WERI-Rb-1 (cell line): ENCODE results near the gene ALPK1.

Experiments
- DNase-seq: peaks from one replicate; pipeline ENCODE4 v3.0.0-alpha.2; 2020
- H3K27ac ChIP-seq: fragments of 250-450 bp; sonication (Bioruptor Pico); 2 replicates; pipeline ENCODE4 v1.5.1; 2020; ENCODE audit warnings: mild to moderate bottlenecking, moderate library complexity
- H3K27me3 ChIP-seq: fragments of 250-450 bp; sonication (Bioruptor Pico); 2 replicates; pipeline ENCODE4 v1.5.1; 2021; ENCODE audit warnings: mild to moderate bottlenecking, low read depth, moderate library complexity; ENCODE audit not compliant: insufficient read depth, severe bottlenecking
- H3K36me3 ChIP-seq: fragments of 250-450 bp; sonication (Bioruptor Pico); 2 replicates; pipeline ENCODE4 v1.5.1; 2020; ENCODE audit warnings: mild to moderate bottlenecking, moderate library complexity
- H3K4me3 ChIP-seq: 2 replicates; pipeline ENCODE4 v1.5.1; 2011; ENCODE audit warnings: low read depth, mild to moderate bottlenecking, control low read depth, low read length
- H3K9me3 ChIP-seq: fragments of 250-450 bp; sonication (Bioruptor Pico); 2 replicates; pipeline ENCODE4 v1.5.1; 2021; ENCODE audit warnings: mild to moderate bottlenecking, moderate library complexity; ENCODE audit not compliant: severe bottlenecking
- TF ChIP-seq, protein P1 (sequence below): IDR thresholded peaks from 2 replicates; pipeline ENCODE4 v1.5.1; 2011; ENCODE audit warnings: low read depth, mild to moderate bottlenecking, control low read depth, inconsistent platforms, low read length

ALPK1 gene

GRCh38 chr4:112410364-112410763 lies 113.2 kb downstream of the ALPK1 start:
- Histone ChIP-seq H3K27me3 (peaks cover 7% of the 10 kb centered on the region), H3K36me3 (no peaks in the 10 kb centered on the region), H3K27ac (no peak overlapping the region), H3K9me3 (no peaks in the 10 kb centered on the region), H3K4me3 (no peak overlapping the region)
- TF ChIP-seq, protein P1, sequence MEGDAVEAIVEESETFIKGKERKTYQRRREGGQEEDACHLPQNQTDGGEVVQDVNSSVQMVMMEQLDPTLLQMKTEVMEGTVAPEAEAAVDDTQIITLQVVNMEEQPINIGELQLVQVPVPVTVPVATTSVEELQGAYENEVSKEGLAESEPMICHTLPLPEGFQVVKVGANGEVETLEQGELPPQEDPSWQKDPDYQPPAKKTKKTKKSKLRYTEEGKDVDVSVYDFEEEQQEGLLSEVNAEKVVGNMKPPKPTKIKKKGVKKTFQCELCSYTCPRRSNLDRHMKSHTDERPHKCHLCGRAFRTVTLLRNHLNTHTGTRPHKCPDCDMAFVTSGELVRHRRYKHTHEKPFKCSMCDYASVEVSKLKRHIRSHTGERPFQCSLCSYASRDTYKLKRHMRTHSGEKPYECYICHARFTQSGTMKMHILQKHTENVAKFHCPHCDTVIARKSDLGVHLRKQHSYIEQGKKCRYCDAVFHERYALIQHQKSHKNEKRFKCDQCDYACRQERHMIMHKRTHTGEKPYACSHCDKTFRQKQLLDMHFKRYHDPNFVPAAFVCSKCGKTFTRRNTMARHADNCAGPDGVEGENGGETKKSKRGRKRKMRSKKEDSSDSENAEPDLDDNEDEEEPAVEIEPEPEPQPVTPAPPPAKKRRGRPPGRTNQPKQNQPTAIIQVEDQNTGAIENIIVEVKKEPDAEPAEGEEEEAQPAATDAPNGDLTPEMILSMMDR, result no peak
- no peak for DNase-seq

DNA sequence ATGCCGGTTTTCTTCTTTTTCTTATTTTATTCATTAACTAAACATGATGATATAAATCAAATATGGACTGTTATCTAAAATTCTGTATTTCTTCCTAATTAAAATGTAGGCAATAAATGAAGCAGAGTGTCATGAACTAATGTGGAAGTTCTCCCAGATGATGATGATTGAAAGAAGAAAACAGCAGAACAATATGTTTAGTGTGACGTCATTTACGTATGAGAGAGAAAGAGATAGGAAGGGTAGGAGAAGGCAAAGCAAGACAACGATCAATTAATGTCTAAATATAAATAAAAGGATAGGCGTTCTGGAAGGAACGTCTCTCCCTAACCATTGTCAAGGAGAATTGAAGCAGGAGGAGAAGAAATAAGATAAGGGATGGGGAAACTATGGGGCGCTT lies 113.6 kb downstream of the ALPK1 start:
- Histone ChIP-seq H3K27ac (no peak overlapping the region), H3K4me3 (no peak overlapping the region), H3K27me3 (peaks cover 8% of the 10 kb centered on the region), H3K9me3 (no peaks in the 10 kb centered on the region), H3K36me3 (no peaks in the 10 kb centered on the region)
- TF ChIP-seq, protein P1, result no peak
- DNase-seq, result no peak

DNA sequence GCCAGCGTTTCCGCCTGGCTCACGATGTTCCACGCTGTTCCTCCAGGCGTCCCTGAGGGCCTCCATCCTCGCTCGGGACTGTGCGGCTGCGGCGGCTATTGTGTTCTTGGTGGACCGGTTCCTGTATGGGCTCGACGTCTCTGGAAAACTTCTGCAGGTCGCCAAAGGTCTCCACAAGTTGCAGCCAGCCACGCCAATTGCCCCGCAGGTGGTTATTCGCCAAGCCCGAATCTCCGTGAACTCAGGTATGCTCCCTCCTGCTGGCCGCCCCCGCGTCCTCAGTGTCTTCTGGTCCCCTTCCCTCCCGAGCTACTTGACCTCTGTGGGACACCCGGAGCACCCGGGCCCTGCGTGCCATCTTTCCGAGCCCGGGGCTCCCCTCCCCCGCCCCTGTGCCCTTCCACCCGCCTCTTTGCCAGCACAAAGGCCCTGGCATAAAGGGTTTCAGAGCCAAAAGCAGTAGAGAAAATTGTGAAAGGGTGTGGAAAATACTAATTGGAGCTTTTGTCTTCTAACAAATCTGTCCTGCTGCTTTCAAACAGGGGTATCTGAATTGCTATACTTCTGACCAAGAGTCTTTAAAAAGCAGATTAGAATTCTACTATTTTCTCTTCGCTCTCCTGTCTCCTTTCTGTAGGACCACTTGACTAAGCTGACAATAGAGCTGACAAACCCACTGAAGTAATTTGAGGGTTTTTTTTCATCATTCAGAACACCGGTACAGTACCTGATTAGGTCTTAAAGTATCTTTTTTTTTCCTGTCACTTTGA lies 114.8 kb downstream of the ALPK1 start:
- no peak overlapping the region for H3K4me3 ChIP-seq

DNA sequence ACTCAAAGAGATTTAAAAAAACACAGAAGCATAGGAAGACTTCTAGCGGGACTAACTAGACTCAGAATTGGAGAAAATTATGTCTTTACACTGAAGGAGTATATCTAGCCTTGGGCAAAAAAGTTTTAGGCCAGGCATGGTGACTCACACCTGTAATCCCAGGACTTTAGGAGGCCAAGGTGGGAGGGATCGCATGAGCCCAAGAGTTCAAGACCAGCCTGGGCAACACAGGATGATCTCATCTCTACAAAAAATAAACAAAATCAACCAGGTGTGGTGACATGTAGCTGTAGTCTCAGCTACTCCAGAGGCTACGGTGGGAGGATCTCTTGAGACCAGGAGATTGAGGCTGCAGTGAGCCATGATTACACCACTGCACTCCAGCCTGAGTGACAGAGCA lies 119.3 kb downstream of the ALPK1 start:
- Histone ChIP-seq H3K27me3 (peaks cover 26% of the 10 kb centered on the region), H3K36me3 (no peaks in the 10 kb centered on the region), H3K4me3 (no peak overlapping the region), H3K27ac (no peak overlapping the region), H3K9me3 (no peaks in the 10 kb centered on the region)
- TF ChIP-seq, protein P1, result no peak
- no peak for DNase-seq

More for the DNA sequence above, 114.8 kb downstream of the ALPK1 start:
- no peaks in the 10 kb centered on the region for H3K9me3 ChIP-seq
- no peak for DNase-seq
- H3K36me3 ChIP-seq, result no peaks in the 10 kb centered on the region
- no peak overlapping the region for H3K27ac ChIP-seq
- TF ChIP-seq, protein P1, result no peak
- H3K27me3 ChIP-seq, result peaks cover 13% of the 10 kb centered on the region

GRCh38 chr4:112418092-112418491 lies 120.9 kb downstream of the ALPK1 start:
- peak; percentile 37 for DNase-seq
- H3K27ac ChIP-seq, result no peak overlapping the region
- peaks cover 38% of the 10 kb centered on the region for H3K27me3 ChIP-seq
- H3K36me3 ChIP-seq, result no peaks in the 10 kb centered on the region
- H3K4me3 ChIP-seq, result no peak overlapping the region
- TF ChIP-seq, protein P1, result peak; percentile 66
- no peaks in the 10 kb centered on the region for H3K9me3 ChIP-seq

- no peak for DNase-seq
- TF ChIP-seq, protein P1, result no peak
- no peak overlapping the region for H3K4me3 ChIP-seq
- H3K27ac ChIP-seq, result no peak overlapping the region
- H3K9me3 ChIP-seq, result no peaks in the 10 kb centered on the region
- H3K36me3 ChIP-seq, result no peaks in the 10 kb centered on the region
- peaks cover 38% of the 10 kb centered on the region for H3K27me3 ChIP-seq
These were observed 124.7 kb downstream of the ALPK1 start for GRCh38 chr4:112421911-112422310.
